ENCODE measurements around the gene ZNF362.

ZNF362 gene

DNA sequence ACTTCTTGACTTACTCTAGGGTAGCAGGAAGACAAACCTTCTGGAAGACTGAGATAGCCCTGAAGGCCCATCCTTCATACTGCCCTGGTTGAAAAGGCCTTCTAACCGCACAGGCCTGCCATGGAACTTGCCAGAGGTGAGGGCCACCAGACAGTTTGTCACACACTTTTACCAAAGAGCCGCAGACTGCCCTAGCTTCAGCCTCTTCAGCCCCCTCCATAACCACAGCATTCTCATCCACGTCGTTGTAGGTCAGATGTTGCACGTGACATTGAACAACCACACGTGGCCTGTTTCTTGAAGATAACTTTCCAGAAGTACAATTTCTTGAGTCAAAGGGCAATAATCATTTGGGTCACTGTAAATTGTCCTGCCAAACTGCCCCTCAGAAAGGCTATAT lies 18.9 kb downstream of the ZNF362 start:
- TF ChIP-seq, protein P1, sequence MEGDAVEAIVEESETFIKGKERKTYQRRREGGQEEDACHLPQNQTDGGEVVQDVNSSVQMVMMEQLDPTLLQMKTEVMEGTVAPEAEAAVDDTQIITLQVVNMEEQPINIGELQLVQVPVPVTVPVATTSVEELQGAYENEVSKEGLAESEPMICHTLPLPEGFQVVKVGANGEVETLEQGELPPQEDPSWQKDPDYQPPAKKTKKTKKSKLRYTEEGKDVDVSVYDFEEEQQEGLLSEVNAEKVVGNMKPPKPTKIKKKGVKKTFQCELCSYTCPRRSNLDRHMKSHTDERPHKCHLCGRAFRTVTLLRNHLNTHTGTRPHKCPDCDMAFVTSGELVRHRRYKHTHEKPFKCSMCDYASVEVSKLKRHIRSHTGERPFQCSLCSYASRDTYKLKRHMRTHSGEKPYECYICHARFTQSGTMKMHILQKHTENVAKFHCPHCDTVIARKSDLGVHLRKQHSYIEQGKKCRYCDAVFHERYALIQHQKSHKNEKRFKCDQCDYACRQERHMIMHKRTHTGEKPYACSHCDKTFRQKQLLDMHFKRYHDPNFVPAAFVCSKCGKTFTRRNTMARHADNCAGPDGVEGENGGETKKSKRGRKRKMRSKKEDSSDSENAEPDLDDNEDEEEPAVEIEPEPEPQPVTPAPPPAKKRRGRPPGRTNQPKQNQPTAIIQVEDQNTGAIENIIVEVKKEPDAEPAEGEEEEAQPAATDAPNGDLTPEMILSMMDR (conservative IDR thresholded peaks at IDR 0.05; ENCODE audit: control insufficient read depth, insufficient read depth, low read depth, low read length): no peak
- no peak overlapping the region for H3K4me3 ChIP-seq (ENCODE audit: control insufficient read depth, low read depth, low read length)
- DNase-seq (ENCODE audit: low read depth): no peak

DNA sequence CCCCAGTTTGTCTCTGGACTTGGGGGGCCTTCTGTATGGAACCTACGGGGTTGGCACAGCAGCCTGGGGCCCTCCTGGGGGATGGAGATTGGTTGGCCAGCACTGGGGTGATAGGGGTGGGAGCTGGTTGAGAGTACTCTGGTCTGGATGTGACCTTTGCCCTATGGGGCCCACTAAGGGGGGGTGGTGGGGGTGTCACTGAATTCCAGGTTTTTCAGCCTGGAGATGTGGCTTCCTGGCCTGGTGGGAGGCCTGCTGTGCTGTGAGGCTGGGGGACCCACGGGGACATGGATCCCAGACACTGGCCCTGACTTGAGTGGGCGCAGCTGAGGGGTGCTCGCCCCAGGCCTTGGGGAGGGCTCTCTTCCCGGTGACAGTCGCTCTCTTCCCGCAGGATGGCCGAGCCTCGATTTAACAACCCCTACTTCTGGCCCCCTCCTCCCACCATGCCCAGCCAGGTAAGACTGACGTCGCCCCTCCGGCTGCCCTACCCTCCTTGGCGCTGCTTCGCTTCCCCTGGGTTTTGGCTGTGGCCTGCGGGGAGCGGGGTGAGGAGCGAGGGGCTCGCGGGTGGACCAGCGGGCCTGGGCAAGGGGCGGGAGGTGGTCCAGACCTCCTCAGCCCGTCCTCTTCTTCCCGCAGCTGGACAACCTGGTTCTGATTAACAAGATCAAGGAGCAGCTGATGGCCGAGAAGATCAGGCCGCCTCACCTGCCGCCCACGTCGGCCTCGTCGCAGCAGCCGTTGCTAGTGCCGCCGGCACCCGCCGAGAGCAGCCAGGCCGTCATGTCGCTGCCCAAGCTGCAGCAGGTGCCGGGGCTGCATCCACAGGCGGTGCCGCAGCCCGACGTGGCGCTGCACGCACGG lies 19.6 kb downstream of the ZNF362 start:
- TF ChIP-seq, protein P1 (conservative IDR thresholded peaks at IDR 0.05; ENCODE audit: control insufficient read depth, insufficient read depth, low read depth, low read length): no peak
- no peak overlapping the region for H3K4me3 ChIP-seq (ENCODE audit: control insufficient read depth, low read depth, low read length)
- DNase-seq (ENCODE audit: low read depth): no peak

DNA sequence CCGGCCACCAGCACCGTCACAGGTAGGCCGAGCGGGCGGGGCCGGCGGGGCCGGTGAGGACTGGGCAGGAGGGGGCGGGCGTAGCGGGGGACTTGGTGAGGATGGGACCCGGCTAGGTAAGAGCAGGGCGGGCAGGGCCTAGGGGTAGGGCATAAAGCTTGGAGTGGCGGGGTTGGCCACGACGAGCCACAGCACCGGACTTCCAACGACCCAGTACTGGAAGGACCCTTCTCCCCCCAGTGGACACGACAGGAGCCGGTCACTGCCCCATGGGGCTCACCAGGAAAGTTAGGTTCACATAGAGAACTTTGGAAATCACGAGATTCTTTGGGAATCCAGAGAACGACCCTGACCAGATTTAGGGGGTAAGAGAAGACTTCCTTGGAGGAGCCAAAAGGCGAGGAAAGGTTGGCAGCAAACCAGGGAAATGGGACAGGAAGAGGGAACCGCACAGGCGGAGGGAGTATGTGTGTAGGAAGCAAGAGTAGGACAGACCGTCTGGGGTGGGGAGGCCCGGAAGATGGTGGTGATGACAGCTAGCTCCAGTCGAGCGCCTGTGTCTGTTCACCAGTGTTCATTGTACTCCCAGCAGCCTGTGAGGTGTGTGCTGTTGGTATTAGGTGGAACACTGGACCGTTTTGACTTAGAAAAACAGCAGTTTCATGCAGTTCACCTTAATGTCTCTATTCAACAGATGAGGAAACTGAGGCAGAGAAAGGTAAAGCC lies 20.4 kb downstream of the ZNF362 start:
- DNase-seq (ENCODE audit: low read depth): no peak
- TF ChIP-seq, protein P1 (conservative IDR thresholded peaks at IDR 0.05; ENCODE audit: control insufficient read depth, insufficient read depth, low read depth, low read length): no peak
- no peak overlapping the region for H3K4me3 ChIP-seq (ENCODE audit: control insufficient read depth, low read depth, low read length)

DNA sequence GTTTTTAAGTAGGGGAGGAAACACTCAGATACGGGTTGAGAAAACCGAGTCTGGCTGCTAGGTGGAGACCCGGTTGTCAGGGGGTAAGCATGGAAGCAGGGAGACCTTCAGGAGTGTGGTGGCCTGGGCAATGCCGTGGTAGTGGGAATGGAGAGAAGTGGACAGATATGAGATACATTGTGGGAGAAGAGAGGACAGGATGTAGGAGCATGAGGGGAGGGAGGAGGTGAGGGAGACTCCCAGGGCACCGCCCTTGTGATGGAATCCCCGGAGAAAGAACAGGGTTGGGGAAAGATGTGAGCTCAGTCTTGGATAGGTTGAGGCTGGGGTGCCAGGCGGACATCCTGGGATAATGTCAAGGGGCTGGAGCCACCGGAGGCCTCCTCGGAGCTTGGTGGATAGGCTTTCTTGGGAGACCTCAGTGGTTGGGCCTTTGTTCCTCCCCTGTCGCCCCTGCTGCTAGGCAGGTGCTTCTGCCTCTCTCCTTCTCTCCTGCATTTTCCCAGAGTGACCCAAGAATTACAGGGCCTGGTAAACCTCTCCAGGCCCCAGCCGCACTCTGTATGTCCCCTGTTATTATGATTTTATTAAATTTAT lies 21.3 kb downstream of the ZNF362 start:
- DNase-seq (ENCODE audit: low read depth): no peak
- H3K4me3 ChIP-seq (ENCODE audit: control insufficient read depth, low read depth, low read length): no peak overlapping the region
- TF ChIP-seq, protein P1 (conservative IDR thresholded peaks at IDR 0.05; ENCODE audit: control insufficient read depth, insufficient read depth, low read depth, low read length): no peak

DNA sequence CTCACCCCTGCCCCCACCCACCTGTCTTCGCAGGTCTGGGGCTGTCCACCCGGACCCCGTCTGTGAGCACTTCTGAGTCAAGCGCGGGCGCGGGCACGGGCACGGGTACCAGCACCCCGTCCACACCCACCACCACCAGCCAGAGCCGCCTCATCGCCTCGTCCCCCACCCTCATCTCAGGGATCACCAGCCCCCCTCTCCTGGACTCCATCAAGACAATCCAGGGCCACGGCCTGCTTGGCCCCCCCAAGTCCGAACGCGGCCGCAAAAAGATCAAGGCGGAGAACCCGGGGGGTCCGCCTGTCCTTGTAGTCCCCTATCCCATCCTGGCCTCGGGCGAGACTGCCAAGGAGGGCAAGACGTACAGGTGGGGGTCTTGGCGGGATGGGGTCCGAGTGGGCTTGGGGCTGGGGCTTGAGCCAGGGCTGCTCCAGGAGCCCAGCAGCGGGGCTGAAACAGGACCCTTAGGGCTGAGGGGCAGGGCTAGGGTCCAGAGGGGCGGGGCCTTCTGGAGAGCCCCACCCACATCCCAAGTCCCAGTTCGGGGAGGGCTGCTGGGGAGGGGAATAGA lies 23.9 kb downstream of the ZNF362 start:
- no peak for DNase-seq (ENCODE audit: low read depth)
- TF ChIP-seq, protein P1 (conservative IDR thresholded peaks at IDR 0.05; ENCODE audit: control insufficient read depth, insufficient read depth, low read depth, low read length): no peak
- no peak overlapping the region for H3K4me3 ChIP-seq (ENCODE audit: control insufficient read depth, low read depth, low read length)

DNA sequence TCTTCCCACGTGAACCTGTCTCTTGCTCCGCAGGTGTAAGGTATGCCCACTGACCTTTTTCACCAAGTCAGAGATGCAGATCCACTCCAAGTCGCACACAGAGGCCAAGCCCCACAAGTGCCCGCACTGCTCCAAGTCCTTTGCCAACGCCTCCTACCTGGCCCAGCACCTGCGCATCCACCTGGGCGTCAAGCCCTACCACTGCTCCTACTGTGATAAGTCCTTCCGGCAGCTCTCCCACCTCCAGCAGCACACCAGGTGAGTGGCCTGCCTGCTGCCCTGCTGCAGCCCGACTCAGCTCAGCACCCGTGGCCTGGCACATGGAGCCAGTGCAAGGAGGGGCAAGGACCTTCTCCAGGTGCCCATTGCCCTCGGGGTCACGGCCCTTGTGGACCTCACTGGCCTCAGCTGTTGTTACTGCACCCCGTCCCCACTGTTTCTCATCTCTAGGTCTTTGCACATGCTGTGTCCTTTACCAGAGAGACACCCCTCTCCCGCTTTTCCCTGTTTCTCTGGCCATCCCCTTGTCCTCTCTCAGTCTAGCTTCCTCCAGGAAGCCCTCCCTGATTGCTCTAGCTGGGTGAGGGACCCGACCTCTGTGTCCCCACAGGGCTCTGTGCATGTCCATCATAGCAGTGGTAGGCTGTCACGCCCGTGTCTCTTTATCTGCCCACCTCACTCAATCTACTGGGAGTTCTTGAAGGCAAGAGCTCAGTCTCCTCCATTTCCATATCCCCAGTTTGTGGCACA lies 25.4 kb downstream of the ZNF362 start:
- DNase-seq (ENCODE audit: low read depth): no peak
- H3K4me3 ChIP-seq (ENCODE audit: control insufficient read depth, low read depth, low read length): no peak overlapping the region
- TF ChIP-seq, protein P1 (conservative IDR thresholded peaks at IDR 0.05; ENCODE audit: control insufficient read depth, insufficient read depth, low read depth, low read length): no peak

All from fibroblast of mammary gland (primary cell).